WI38 (cell line): ENCODE results near the gene PPAT.
A peak's percentile ranks its signal among the peaks of the same experiment; 100 is the strongest.

Experiments used
- H3K4me3 ChIP-seq: 2 replicates; pipeline ENCODE4 v1.5.1; 2011; ENCODE audit warnings: low read depth, mild to moderate bottlenecking, control low read depth, low read length
- CTCF ChIP-seq: IDR thresholded peaks from 2 replicates; pipeline ENCODE4 v1.5.1; 2012; ENCODE audit warnings: low read depth, mild to moderate bottlenecking, control low read depth, low read length

PPAT gene

GRCh38 chr4:56424176-56424575 is 11.2 kb downstream of the PPAT start:
- H3K4me3 ChIP-seq: no peak overlapping the region
- TF ChIP-seq CTCF: no peak

- no peak overlapping the region for H3K4me3 ChIP-seq
- no peak for TF ChIP-seq CTCF
These were observed 18.0 kb downstream of the PPAT start for GRCh38 chr4:56417396-56417795.

GRCh38 chr4:56416349-56416748 is 19.1 kb downstream of the PPAT start:
- H3K4me3 ChIP-seq: no peak overlapping the region
- no peak for TF ChIP-seq CTCF

GRCh38 chr4:56414135-56414670 is 21.2 kb downstream of the PPAT start:
- TF ChIP-seq CTCF: no peak
- no peak overlapping the region for H3K4me3 ChIP-seq

- TF ChIP-seq CTCF: no peak
- H3K4me3 ChIP-seq: peak overlapping the region; percentile 37
These were observed 25.0 kb downstream of the PPAT start for GRCh38 chr4:56410247-56411062.

GRCh38 chr4:56409511-56410090 is 25.8 kb downstream of the PPAT start:
- TF ChIP-seq CTCF: no peak
- no peak overlapping the region for H3K4me3 ChIP-seq

GRCh38 chr4:56408978-56409377 is 26.4 kb downstream of the PPAT start:
- no peak overlapping the region for H3K4me3 ChIP-seq
- TF ChIP-seq CTCF: no peak
